T-helper 2 cell treated with Interferon-gamma antibody and Interleukin-4, amounts not matched to agents 5 μg/mL and 100 μg/mL, for 36 hours (primary cell): Measurements from ENCODE around the gene PODXL2.

Source experiments
- DNase-seq: peaks from one replicate; pipeline ENCODE4 v3.0.0; 2021; ENCODE audit warnings: low spot score
- H3K27ac Mint-ChIP-seq: one replicate; pipeline ENCODE4 v1.8.0; 2021; ENCODE audit warnings: mild to moderate bottlenecking, mixed read lengths
- H3K27me3 Mint-ChIP-seq: one replicate; pipeline ENCODE4 v1.8.0; 2021; ENCODE audit warnings: low read depth, mixed read lengths
- H3K36me3 Mint-ChIP-seq: one replicate; pipeline ENCODE4 v1.8.0; 2021; ENCODE audit warnings: low read depth, mixed read lengths
- H3K4me1 Mint-ChIP-seq: one replicate; pipeline ENCODE4 v1.8.0; 2021; ENCODE audit warnings: low read depth, mixed read lengths
- H3K4me3 Mint-ChIP-seq: one replicate; pipeline ENCODE4 v1.8.0; 2022; ENCODE audit warnings: mild to moderate bottlenecking, moderate library complexity, mixed read lengths
- H3K9me3 Mint-ChIP-seq: one replicate; pipeline ENCODE4 v1.8.0; 2021; ENCODE audit warnings: mixed read lengths

Gene PODXL2

GRCh38 chr3:127709320-127710060, 80.5 kb downstream of the PODXL2 start:
- H3K27me3 Mint-ChIP-seq = no peaks in the 10 kb centered on the region
- peaks cover 2% of the 10 kb centered on the region for H3K4me1 Mint-ChIP-seq
- no peak for DNase-seq
- no peak overlapping the region for H3K4me3 Mint-ChIP-seq
- H3K9me3 Mint-ChIP-seq = no peaks in the 10 kb centered on the region
- no peak overlapping the region for H3K27ac Mint-ChIP-seq
- no peaks in the 10 kb centered on the region for H3K36me3 Mint-ChIP-seq

- H3K4me1 Mint-ChIP-seq = no peaks in the 10 kb centered on the region
- H3K4me3 Mint-ChIP-seq = no peak overlapping the region
- no peak overlapping the region for H3K27ac Mint-ChIP-seq
- no peaks in the 10 kb centered on the region for H3K9me3 Mint-ChIP-seq
- no peaks in the 10 kb centered on the region for H3K36me3 Mint-ChIP-seq
- H3K27me3 Mint-ChIP-seq = peaks cover 4% of the 10 kb centered on the region
- DNase-seq = no peak
Measured at GRCh38 chr3:127710155-127710941, 81.4 kb downstream of the PODXL2 start.

GRCh38 chr3:127711021-127711695, 82.2 kb downstream of the PODXL2 start:
- Mint-ChIP-seq H3K4me3 (no peak overlapping the region), H3K27ac (no peak overlapping the region), H3K4me1 (no peaks in the 10 kb centered on the region), H3K27me3 (peaks cover 5% of the 10 kb centered on the region), H3K36me3 (no peaks in the 10 kb centered on the region), H3K9me3 (no peaks in the 10 kb centered on the region)
- no peak for DNase-seq

- Mint-ChIP-seq H3K4me3 (no peak overlapping the region), H3K4me1 (no peaks in the 10 kb centered on the region), H3K9me3 (no peaks in the 10 kb centered on the region), H3K27ac (no peak overlapping the region), H3K27me3 (peaks cover 5% of the 10 kb centered on the region), H3K36me3 (no peaks in the 10 kb centered on the region)
- no peak for DNase-seq
Measured at GRCh38 chr3:127711896-127712295, 82.9 kb downstream of the PODXL2 start.

- H3K36me3 Mint-ChIP-seq = no peaks in the 10 kb centered on the region
- DNase-seq = no peak
- H3K9me3 Mint-ChIP-seq = no peaks in the 10 kb centered on the region
- no peaks in the 10 kb centered on the region for H3K4me1 Mint-ChIP-seq
- no peak overlapping the region for H3K4me3 Mint-ChIP-seq
- no peak overlapping the region for H3K27ac Mint-ChIP-seq
- peaks cover 5% of the 10 kb centered on the region for H3K27me3 Mint-ChIP-seq
Measured at GRCh38 chr3:127712461-127712860, 83.5 kb downstream of the PODXL2 start.

GRCh38 chr3:127712881-127713771, 84.1 kb downstream of the PODXL2 start:
- no peak for DNase-seq
- no peak overlapping the region for H3K4me3 Mint-ChIP-seq
- H3K36me3 Mint-ChIP-seq = no peaks in the 10 kb centered on the region
- H3K9me3 Mint-ChIP-seq = no peaks in the 10 kb centered on the region
- no peaks in the 10 kb centered on the region for H3K4me1 Mint-ChIP-seq
- no peak overlapping the region for H3K27ac Mint-ChIP-seq
- H3K27me3 Mint-ChIP-seq = peaks cover 5% of the 10 kb centered on the region

GRCh38 chr3:127714125-127714571, 85.2 kb downstream of the PODXL2 start:
- H3K9me3 Mint-ChIP-seq = no peaks in the 10 kb centered on the region
- no peak for DNase-seq

GRCh38 chr3:127714866-127715265, 85.9 kb downstream of the PODXL2 start:
- Mint-ChIP-seq H3K9me3 (no peaks in the 10 kb centered on the region), H3K4me1 (no peaks in the 10 kb centered on the region), H3K27me3 (peaks cover 5% of the 10 kb centered on the region), H3K36me3 (no peaks in the 10 kb centered on the region), H3K27ac (no peak overlapping the region), H3K4me3 (no peak overlapping the region)
- no peak for DNase-seq

More at GRCh38 chr3:127714125-127714571, 85.2 kb downstream of the PODXL2 start:
- no peak overlapping the region for H3K27ac Mint-ChIP-seq
- H3K27me3 Mint-ChIP-seq = peaks cover 5% of the 10 kb centered on the region
- no peaks in the 10 kb centered on the region for H3K4me1 Mint-ChIP-seq
- H3K4me3 Mint-ChIP-seq = no peak overlapping the region
- H3K36me3 Mint-ChIP-seq = no peaks in the 10 kb centered on the region

- no peaks in the 10 kb centered on the region for H3K9me3 Mint-ChIP-seq
- H3K27me3 Mint-ChIP-seq = peaks cover 5% of the 10 kb centered on the region
- DNase-seq = no peak
- no peaks in the 10 kb centered on the region for H3K36me3 Mint-ChIP-seq
- no peaks in the 10 kb centered on the region for H3K4me1 Mint-ChIP-seq
- H3K27ac Mint-ChIP-seq = no peak overlapping the region
- no peak overlapping the region for H3K4me3 Mint-ChIP-seq
Measured at GRCh38 chr3:127715532-127715931, 86.5 kb downstream of the PODXL2 start.

GRCh38 chr3:127716384-127716783, 87.4 kb downstream of the PODXL2 start:
- H3K36me3 Mint-ChIP-seq = no peaks in the 10 kb centered on the region
- no peak overlapping the region for H3K27ac Mint-ChIP-seq
- H3K27me3 Mint-ChIP-seq = peaks cover 5% of the 10 kb centered on the region
- H3K4me3 Mint-ChIP-seq = no peak overlapping the region
- H3K4me1 Mint-ChIP-seq = no peaks in the 10 kb centered on the region
- H3K9me3 Mint-ChIP-seq = no peaks in the 10 kb centered on the region
- DNase-seq = no peak

- Mint-ChIP-seq H3K9me3 (no peaks in the 10 kb centered on the region), H3K36me3 (no peaks in the 10 kb centered on the region), H3K27me3 (peaks cover 5% of the 10 kb centered on the region), H3K4me1 (no peaks in the 10 kb centered on the region), H3K27ac (no peak overlapping the region), H3K4me3 (no peak overlapping the region)
- no peak for DNase-seq
Measured at GRCh38 chr3:127717357-127718244, 88.6 kb downstream of the PODXL2 start.

GRCh38 chr3:127718245-127718915, 89.4 kb downstream of the PODXL2 start:
- H3K4me3 Mint-ChIP-seq = no peak overlapping the region
- no peak overlapping the region for H3K27ac Mint-ChIP-seq

More at GRCh38 chr3:127718245-127718915, 89.4 kb downstream of the PODXL2 start:
- Mint-ChIP-seq H3K36me3 (no peaks in the 10 kb centered on the region), H3K27me3 (peaks cover 5% of the 10 kb centered on the region), H3K9me3 (no peaks in the 10 kb centered on the region), H3K4me1 (no peaks in the 10 kb centered on the region)
- no peak for DNase-seq
